ENCODE data around the gene FCHSD2. TPM values are rescaled to one million over a fixed set of nuclear protein-coding genes. Genes with fewer than 3 reads are reported as not detected.

The FCHSD2 gene
- total RNA-seq, 1 donor from 2014 or later = 69.5 TPM

- DNase-seq (ENCODE audit: low spot score) = no peak
- peaks cover 26% of the 10 kb centered on the region for H3K36me3 Mint-ChIP-seq (ENCODE audit: low read depth)
- H3K4me1 Mint-ChIP-seq (ENCODE audit: low read depth) = no peaks in the 10 kb centered on the region
- H3K27ac Mint-ChIP-seq (ENCODE audit: unreplicated experiment) = no peak overlapping the region
- TF ChIP-seq, protein P1, sequence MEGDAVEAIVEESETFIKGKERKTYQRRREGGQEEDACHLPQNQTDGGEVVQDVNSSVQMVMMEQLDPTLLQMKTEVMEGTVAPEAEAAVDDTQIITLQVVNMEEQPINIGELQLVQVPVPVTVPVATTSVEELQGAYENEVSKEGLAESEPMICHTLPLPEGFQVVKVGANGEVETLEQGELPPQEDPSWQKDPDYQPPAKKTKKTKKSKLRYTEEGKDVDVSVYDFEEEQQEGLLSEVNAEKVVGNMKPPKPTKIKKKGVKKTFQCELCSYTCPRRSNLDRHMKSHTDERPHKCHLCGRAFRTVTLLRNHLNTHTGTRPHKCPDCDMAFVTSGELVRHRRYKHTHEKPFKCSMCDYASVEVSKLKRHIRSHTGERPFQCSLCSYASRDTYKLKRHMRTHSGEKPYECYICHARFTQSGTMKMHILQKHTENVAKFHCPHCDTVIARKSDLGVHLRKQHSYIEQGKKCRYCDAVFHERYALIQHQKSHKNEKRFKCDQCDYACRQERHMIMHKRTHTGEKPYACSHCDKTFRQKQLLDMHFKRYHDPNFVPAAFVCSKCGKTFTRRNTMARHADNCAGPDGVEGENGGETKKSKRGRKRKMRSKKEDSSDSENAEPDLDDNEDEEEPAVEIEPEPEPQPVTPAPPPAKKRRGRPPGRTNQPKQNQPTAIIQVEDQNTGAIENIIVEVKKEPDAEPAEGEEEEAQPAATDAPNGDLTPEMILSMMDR (IDR thresholded peaks at IDR 0.05) = no peak
- no peak overlapping the region for H3K4me3 Mint-ChIP-seq (ENCODE audit: unreplicated experiment)
- peaks cover 15% of the 10 kb centered on the region for H3K9me3 Mint-ChIP-seq (ENCODE audit: low read depth)
- H3K27me3 Mint-ChIP-seq (ENCODE audit: low read depth) = no peaks in the 10 kb centered on the region
Measured at GRCh38 chr11:72904016-72904415, 238.1 kb downstream of the FCHSD2 start.

DNA sequence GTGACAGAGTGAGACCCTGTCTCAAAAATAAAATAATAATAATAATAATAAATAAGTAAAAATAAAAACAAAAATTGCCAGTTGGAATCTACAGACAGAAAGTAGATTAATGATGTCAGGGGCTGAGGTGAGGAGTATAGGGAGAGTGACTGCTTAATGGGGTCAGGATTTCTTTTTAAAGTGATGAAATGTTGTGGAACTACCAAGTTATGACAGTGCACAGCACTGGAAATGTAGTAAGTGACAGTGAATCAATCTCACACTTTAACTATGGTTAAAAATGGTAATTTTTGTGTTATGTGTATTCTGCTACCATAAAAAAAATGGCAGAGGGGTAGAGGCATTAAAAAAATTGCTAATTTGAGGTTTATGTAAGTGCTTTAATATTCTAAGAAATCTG, 240.7 kb downstream of the FCHSD2 start:
- TF ChIP-seq, protein P1 (IDR thresholded peaks at IDR 0.05) = no peak
- H3K27me3 Mint-ChIP-seq (ENCODE audit: low read depth) = no peaks in the 10 kb centered on the region
- peaks cover under 1% of the 10 kb centered on the region for H3K4me1 Mint-ChIP-seq (ENCODE audit: low read depth)
- H3K27ac Mint-ChIP-seq (ENCODE audit: unreplicated experiment) = no peak overlapping the region
- DNase-seq (ENCODE audit: low spot score) = no peak
- H3K9me3 Mint-ChIP-seq (ENCODE audit: low read depth) = peaks cover 3% of the 10 kb centered on the region
- H3K36me3 Mint-ChIP-seq (ENCODE audit: low read depth) = peaks cover 13% of the 10 kb centered on the region
- H3K4me3 Mint-ChIP-seq (ENCODE audit: unreplicated experiment) = no peak overlapping the region

DNA sequence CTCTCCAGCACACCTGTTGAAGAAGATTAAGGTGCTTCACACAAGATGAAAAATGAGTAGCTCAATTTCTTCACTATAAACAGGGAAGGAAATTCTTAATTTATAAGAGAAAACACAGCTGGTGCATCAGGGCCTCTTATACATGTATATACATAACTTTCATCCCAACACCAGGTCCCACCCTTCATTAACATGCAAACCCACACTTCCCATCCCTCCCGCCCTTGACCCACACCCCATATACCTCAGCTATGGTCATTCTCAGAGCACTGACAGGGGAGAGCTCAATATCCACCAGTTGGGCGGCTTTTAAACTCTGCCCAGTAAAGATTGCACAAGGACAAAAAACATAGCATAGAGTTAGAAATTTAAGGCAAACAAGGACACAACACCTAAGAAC, 242.1 kb downstream of the FCHSD2 start:
- no peaks in the 10 kb centered on the region for H3K27me3 Mint-ChIP-seq (ENCODE audit: low read depth)
- H3K4me3 Mint-ChIP-seq (ENCODE audit: unreplicated experiment) = no peak overlapping the region
- no peak for DNase-seq (ENCODE audit: low spot score)
- H3K27ac Mint-ChIP-seq (ENCODE audit: unreplicated experiment) = no peak overlapping the region
- TF ChIP-seq, protein P1 (IDR thresholded peaks at IDR 0.05) = no peak
- H3K36me3 Mint-ChIP-seq (ENCODE audit: low read depth) = peaks cover 7% of the 10 kb centered on the region
- peaks cover 5% of the 10 kb centered on the region for H3K4me1 Mint-ChIP-seq (ENCODE audit: low read depth)
- no peaks in the 10 kb centered on the region for H3K9me3 Mint-ChIP-seq (ENCODE audit: low read depth)

DNA sequence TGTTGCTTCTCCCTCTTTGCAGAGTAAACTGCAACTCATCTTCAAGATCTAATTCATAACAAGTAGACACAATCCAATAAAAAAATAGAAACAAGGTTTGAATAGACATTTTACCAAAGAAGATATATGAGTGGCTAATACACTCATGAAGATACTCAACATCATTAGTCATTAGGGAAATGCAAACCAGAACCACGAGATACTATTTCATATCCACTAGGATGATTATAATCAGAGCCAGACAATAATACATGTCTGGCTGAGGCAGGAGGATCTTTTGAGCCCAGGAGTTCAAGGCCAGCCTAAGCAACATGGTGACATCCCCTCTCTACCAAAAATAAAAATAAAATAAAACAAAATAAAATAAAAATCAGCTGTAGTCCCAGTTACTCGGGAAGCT, 242.9 kb downstream of the FCHSD2 start:
- no peaks in the 10 kb centered on the region for H3K27me3 Mint-ChIP-seq (ENCODE audit: low read depth)
- no peak overlapping the region for H3K4me3 Mint-ChIP-seq (ENCODE audit: unreplicated experiment)
- no peak overlapping the region for H3K27ac Mint-ChIP-seq (ENCODE audit: unreplicated experiment)

DNA sequence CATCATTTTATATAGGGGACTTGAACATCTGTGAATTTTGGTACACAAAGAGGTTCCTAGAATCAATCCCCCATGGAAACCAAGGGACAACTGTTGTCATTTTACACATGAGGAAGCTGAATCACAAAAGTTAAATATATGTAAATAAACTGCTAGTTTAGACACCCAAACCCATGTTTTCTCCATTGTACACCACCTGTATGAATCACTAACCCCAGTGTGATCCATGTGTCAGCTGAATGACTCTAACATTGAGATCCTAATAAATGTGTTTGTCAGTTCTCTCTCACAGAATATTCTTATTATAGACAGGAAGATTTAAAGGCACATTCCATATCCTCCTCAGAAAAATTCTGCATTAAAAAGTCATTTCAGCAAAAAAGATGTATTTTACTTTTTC, 244.6 kb downstream of the FCHSD2 start:
- TF ChIP-seq, protein P1 (IDR thresholded peaks at IDR 0.05) = no peak
- Mint-ChIP-seq H3K9me3 (ENCODE audit: low read depth) (no peaks in the 10 kb centered on the region), H3K27ac (ENCODE audit: unreplicated experiment) (no peak overlapping the region), H3K4me1 (ENCODE audit: low read depth) (peaks cover 5% of the 10 kb centered on the region), H3K36me3 (ENCODE audit: low read depth) (peaks cover 7% of the 10 kb centered on the region), H3K4me3 (ENCODE audit: unreplicated experiment) (no peak overlapping the region), H3K27me3 (ENCODE audit: low read depth) (no peaks in the 10 kb centered on the region)
- DNase-seq (ENCODE audit: low spot score) = no peak

More for the DNA sequence above, 242.9 kb downstream of the FCHSD2 start:
- no peak for DNase-seq (ENCODE audit: low spot score)
- Mint-ChIP-seq H3K36me3 (ENCODE audit: low read depth) (peaks cover 7% of the 10 kb centered on the region), H3K4me1 (ENCODE audit: low read depth) (peaks cover 5% of the 10 kb centered on the region), H3K9me3 (ENCODE audit: low read depth) (no peaks in the 10 kb centered on the region)
- TF ChIP-seq, protein P1 (IDR thresholded peaks at IDR 0.05) = no peak
